GM18951 (cell line): Measurements from ENCODE around the gene SAA2.
"Not testable (repeated sequence)": the region's sequence is repeated elsewhere in the genome, so short reads cannot be mapped to it uniquely, and the experiment has no call there.

ENCODE experiments used
- POLR2A ChIP-seq: IDR thresholded peaks from 4 replicates; pipeline ENCODE4 v1.6.1; 2011; ENCODE audit warnings: mild to moderate bottlenecking; ENCODE audit not compliant: insufficient read length, insufficient read depth; ENCODE audit errors: extremely low read depth
- in situ Hi-C: fragments of 300-500 bp; cut with MboI; formaldehyde crosslinking; loops from one replicate; pipeline ENCODE4 v1.12.0; 2022; ENCODE audit warnings: low sequenced_read_pairs, mixed read lengths, inconsistent platforms; ENCODE audit not compliant: unreplicated experiment

Gene SAA2

GRCh38 chr11:18264677-18265555, 16.4 kb upstream of the SAA2 start:
- no peak for TF ChIP-seq POLR2A
- in situ Hi-C loops, result no loop called here

DNA sequence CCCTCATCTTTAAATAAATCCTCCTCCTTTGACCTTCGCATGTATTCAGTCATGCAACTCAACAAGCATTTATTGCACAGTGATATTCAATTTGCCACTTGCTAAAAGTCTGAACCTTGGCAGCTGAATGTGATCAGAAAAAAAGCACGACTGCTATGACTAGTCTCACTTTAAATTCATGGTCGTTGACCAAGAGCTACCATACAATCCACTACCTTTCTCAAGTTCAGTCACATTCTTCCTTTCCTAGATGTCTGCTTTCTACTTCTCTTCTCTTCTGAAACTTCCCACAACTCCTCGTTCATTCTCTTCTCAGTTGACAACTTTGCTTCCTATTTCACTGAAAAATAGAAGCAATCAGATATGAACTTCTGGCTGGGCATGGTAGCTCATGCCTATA, 15.6 kb upstream of the SAA2 start:
- in situ Hi-C loops, result no loop called here
- no peak for TF ChIP-seq POLR2A

- in situ Hi-C loops, result not testable (repeated sequence)
Observed at GRCh38 chr11:18262681-18263350, 14.3 kb upstream of the SAA2 start.

DNA sequence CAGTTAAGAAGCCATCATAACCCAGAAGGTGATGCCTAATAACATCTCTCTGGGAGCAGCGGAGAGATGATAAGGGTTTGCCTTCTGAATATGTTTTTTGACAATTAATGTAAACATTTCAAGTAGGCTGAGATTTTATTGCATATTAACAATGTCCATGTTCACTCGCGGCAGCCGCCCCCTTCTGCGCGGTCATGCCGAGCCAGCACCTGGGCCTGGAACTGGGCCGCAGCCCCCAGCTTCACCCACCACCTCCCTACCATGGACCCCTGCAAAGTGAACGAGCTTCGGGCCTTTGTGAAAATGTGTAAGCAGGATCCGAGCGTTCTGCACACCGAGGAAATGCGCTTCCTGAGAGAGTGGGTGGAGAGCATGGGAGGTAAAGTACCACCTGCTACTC, 13.3 kb upstream of the SAA2 start:
- in situ Hi-C loops, result no loop called here
- TF ChIP-seq POLR2A, result no peak

DNA sequence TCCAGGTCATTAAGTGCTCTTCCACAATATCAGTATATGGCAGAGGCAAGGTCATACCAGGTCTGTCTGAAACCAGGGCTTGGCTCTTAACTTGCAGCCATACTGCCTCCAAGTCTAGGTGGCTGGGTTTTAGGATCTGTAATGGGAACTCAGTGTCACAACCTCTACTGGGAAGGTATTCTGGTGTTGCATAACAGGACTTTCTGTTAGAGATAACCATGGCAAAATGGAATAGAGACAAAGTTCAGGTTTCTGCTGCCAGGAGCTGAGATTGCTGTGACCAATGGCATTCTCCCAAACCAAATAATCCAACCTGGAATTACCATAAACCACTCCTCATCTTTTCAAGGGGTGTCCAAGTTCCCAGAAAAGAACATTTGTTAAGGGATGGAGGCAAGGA, 10.8 kb upstream of the SAA2 start:
- no peak for TF ChIP-seq POLR2A

GRCh38 chr11:18254781-18255361, 6.4 kb upstream of the SAA2 start:
- in situ Hi-C loops, result no loop called here
- no peak for TF ChIP-seq POLR2A

More for the DNA sequence above, 10.8 kb upstream of the SAA2 start:
- in situ Hi-C loops, result no loop called here

GRCh38 chr11:18253778-18254338, 5.4 kb upstream of the SAA2 start:
- no peak for TF ChIP-seq POLR2A

GRCh38 chr11:18253233-18253632, 4.8 kb upstream of the SAA2 start:
- in situ Hi-C loops, result no loop called here
- TF ChIP-seq POLR2A, result no peak

More at GRCh38 chr11:18253778-18254338, 5.4 kb upstream of the SAA2 start:
- in situ Hi-C loops, result no loop called here

DNA sequence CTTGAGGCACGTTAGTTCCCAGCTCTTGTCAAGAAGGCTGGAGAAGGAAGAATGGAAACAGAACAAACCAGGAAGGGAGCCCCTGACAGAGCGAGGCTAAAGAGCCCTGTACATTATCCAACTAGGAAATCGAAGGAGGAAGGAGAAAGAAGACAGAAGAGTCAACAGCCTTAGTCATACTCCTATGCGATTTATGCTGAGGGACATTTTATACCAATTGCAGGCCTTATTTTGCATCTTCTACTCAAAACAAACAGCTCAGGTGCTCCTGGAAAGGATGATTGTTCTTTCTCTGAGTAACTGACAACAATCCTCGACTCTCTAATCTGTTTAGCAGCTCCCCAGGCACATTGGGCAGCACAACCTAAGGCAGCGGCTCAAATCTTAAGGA, 1.3 kb downstream of the SAA2 start:
- in situ Hi-C loops, result not testable (repeated sequence)

DNA sequence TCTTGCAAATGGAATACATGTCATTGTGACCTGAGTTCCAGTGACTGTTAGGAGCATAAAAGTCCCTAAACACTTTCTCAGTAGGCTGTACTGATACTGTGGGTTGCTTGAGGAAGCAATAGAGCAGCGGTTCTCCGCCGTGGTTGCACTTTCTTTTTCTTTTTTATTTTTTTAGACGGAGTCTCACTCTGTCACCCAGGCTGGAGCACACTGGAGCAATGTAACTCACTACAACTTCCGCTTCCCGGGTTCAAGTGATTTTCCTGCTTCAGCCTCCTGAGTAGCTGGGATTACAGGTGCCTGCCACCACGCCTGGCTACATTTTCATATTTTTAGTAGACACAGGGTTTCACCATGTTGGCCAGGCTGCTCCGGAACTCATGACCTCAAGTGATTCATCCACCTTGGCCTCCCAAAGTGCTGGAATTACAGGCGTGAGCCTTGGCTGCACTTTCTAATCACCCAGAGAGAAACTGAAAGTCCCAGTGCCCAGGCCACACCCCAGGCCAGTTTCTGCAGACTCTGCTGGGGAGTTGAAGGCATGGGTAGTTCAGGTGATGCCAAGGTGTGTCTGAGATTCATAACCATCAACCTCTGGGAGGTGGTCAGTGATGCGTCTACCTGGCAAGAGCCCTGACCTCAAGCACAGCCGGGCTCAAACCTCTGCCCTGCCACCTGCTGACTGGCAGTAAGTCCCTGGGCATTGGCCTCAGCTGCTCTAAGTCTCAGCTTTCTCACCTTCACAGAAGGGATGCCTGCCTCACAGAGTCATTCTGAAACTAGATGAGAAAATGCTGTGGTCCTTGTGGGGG, 1.9 kb downstream of the SAA2 start:
- TF ChIP-seq POLR2A, result peak; percentile 8
- in situ Hi-C loops, result not testable (repeated sequence)

DNA sequence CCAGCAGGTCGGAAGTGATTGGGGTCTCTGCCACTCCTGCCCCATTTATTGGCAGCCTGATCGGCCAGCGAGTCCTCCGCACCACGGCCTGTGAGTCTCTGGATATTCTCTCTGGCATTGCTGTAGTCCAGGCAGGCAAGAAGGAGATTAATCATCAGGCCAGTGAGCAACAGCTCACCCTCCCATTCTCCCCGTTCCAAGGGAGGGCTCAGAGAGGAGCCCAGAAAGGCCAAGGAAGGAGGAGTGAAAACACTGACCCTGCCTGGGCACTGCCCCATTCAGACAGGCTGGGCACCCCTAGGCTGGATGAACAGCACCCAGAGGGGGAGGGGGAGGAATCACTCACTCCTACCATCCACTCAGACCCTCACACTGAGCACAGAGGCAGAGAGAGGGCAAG, 3.1 kb downstream of the SAA2 start:
- in situ Hi-C loops, result no loop called here
- TF ChIP-seq POLR2A, result no peak

DNA sequence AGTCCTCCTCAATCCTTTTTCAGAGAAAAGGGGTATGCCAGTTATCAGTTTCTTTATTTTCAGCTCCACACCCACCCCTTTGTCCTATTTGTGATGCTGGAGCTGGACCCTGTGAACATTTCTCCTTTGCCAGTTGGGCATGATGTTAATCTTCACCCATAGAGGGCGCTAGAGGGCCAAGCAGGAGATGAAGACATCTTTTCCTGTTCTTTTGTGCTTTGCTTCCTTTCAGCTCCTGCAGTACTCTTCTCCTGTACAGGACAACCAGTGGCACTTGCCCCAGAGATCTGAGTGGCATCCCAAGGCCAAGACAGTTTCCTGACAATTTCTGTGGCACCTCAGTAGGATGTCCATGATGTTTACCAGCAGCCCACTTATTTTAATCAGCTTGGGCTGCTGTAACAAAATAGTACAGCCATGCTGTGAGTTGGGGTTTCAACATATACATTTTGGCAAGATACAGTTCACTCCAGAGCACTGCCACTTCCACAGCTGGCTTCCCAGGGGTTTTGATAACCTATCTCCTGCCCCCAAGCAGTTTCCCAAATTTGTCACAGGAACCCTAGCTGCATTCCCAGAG, 4.6 kb downstream of the SAA2 start:
- in situ Hi-C loops, result no loop called here
- no peak for TF ChIP-seq POLR2A
